ENCODE measurements around the gene ALDH1L1.

The ALDH1L1 gene

GRCh38 chr3:126194713-126195305 lies 14.4 kb upstream of the ALDH1L1 start:
- DNase-seq (ENCODE audit: low spot score) = peak; percentile 11

- DNase-seq (ENCODE audit: low spot score) = no peak
Observed at GRCh38 chr3:126191246-126191645, 10.9 kb upstream of the ALDH1L1 start.

GRCh38 chr3:126187920-126188319 lies 7.5 kb upstream of the ALDH1L1 start:
- no peak for DNase-seq (ENCODE audit: low spot score)

- no peak for DNase-seq (ENCODE audit: low spot score)
Observed at GRCh38 chr3:126186749-126187148, 6.4 kb upstream of the ALDH1L1 start.

GRCh38 chr3:126186271-126186670 lies 5.9 kb upstream of the ALDH1L1 start:
- no peak for DNase-seq (ENCODE audit: low spot score)

GRCh38 chr3:126184465-126185000 lies 4.1 kb upstream of the ALDH1L1 start:
- no peak for DNase-seq (ENCODE audit: low spot score)

GRCh38 chr3:126181398-126181725 lies 976 bp upstream of the ALDH1L1 start:
- DNase-seq (ENCODE audit: low spot score) = no peak

- no peak for DNase-seq (ENCODE audit: low spot score)
Observed at GRCh38 chr3:126179825-126180476, 435 bp downstream of the ALDH1L1 start.

GRCh38 chr3:126170073-126170777 lies 10.2 kb downstream of the ALDH1L1 start:
- no peak for DNase-seq (ENCODE audit: low spot score)

GRCh38 chr3:126167566-126167965 lies 12.8 kb downstream of the ALDH1L1 start:
- DNase-seq (ENCODE audit: low spot score) = no peak

- DNase-seq (ENCODE audit: low spot score) = no peak
Observed at GRCh38 chr3:126166009-126166408, 14.4 kb downstream of the ALDH1L1 start.

GRCh38 chr3:126161309-126161708 lies 19.1 kb downstream of the ALDH1L1 start:
- DNase-seq (ENCODE audit: low spot score) = no peak

GRCh38 chr3:126160243-126161210 lies 19.9 kb downstream of the ALDH1L1 start:
- no peak for DNase-seq (ENCODE audit: low spot score)

- DNase-seq (ENCODE audit: low spot score) = no peak
Observed at GRCh38 chr3:126159476-126159875, 20.9 kb downstream of the ALDH1L1 start.

- DNase-seq (ENCODE audit: low spot score) = no peak
Observed at GRCh38 chr3:126158912-126159454, 21.4 kb downstream of the ALDH1L1 start.

GRCh38 chr3:126158016-126158911 lies 22.1 kb downstream of the ALDH1L1 start:
- DNase-seq (ENCODE audit: low spot score) = no peak

GRCh38 chr3:126157083-126157768 lies 23.2 kb downstream of the ALDH1L1 start:
- DNase-seq (ENCODE audit: low spot score) = no peak

- peak; percentile 10 for DNase-seq (ENCODE audit: low spot score)
Observed at GRCh38 chr3:126156468-126156867, 23.9 kb downstream of the ALDH1L1 start.

GRCh38 chr3:126155819-126156218 lies 24.6 kb downstream of the ALDH1L1 start:
- no peak for DNase-seq (ENCODE audit: low spot score)

- DNase-seq (ENCODE audit: low spot score) = no peak
Observed at GRCh38 chr3:126155280-126155640, 25.1 kb downstream of the ALDH1L1 start.

Data from RKO (cell line).